Stomach (tissue), 9 donors: ENCODE data around the gene ZNF329. TPM values are rescaled to one million over a fixed set of nuclear protein-coding genes. Genes with fewer than 3 reads are reported as not detected.
"Not testable (repeated sequence)": the region's sequence is repeated elsewhere in the genome, so short reads cannot be mapped to it uniquely, and the experiment has no call there.

ENCODE experiments used
- DNase-seq, 2 donors: peaks; one replicate each; pipeline versions ENCODE4 v3.0.0 to v3.0.0-alpha.2; 2013 to 2019
- H3K27ac ChIP-seq, 5 donors: fragments of 200-600 bp in 4 of 5; sonication (generic) in 4 of 5; one replicate each; pipeline ENCODE4 v1.5.1; 2013 to 2019; ENCODE audit warnings: mild to moderate bottlenecking in 1 of 5, moderate library complexity in 1 of 5
- H3K27me3 ChIP-seq, 3 donors: fragments of 200-600 bp; sonication (generic); one replicate each; pipeline ENCODE4 v1.5.1; 2017 to 2019; ENCODE audit warnings: mixed run types in 1 of 3
- H3K36me3 ChIP-seq, 4 donors: fragments of 200-600 bp; sonication (generic); 1 replicate in 3 of 4; 2 replicates in 1 of 4; pipeline ENCODE4 v1.5.1; 2016 to 2019
- H3K4me1 ChIP-seq, 4 donors: fragments of 200-600 bp; sonication (generic); one replicate each; pipeline ENCODE4 v1.5.1; 2016 to 2019
- H3K4me3 ChIP-seq, 4 donors: fragments of 200-600 bp; sonication (generic) in 3 of 4; one replicate each; pipeline ENCODE4 v1.5.1; 2016 to 2019; ENCODE audit warnings: mild to moderate bottlenecking in 1 of 4
- H3K9me3 ChIP-seq, 4 donors: fragments of 200-600 bp; sonication (generic); one replicate each; pipeline ENCODE4 v1.5.1; 2016 to 2019
- EP300 ChIP-seq: sonication (generic); formaldehyde crosslinking; IDR thresholded peaks from one replicate; pipeline ENCODE4 v1.6.1; 2017; ENCODE audit warnings: antibody characterized with exemption
- POLR2A ChIP-seq, 4 donors: fragments of 450-650 bp; IDR thresholded peaks; one replicate each; pipeline ENCODE4 v1.6.1; 2016; ENCODE audit warnings: antibody characterized with exemption in 4 of 4, control low read depth in 2 of 4, mild to moderate bottlenecking in 1 of 4, moderate library complexity in 1 of 4
- POLR2AphosphoS5 ChIP-seq, 3 donors: sonication (generic); formaldehyde crosslinking; IDR thresholded peaks; one replicate each; pipeline ENCODE4 v1.6.1; 2016; ENCODE audit warnings: antibody characterized with exemption in 3 of 3
- WGBS, 5 donors: extraction: QIAGEN DNeasy Blood & Tissue Kit in 3 of 5; methylation state at CpG; one replicate each; pipeline versions ENCODE4 v1.1.5 to v1.1.7; 2013 to 2018; 5-methylcytosine and 5-hydroxymethylcytosine counted together
- intact Hi-C: fragments of 100-400 bp; cut with DNase I; formaldehyde crosslinking; loops from one replicate; pipeline ENCODE4 v1.15.1; 2023; ENCODE audit warnings: low total_unique reads
- polyA plus RNA-seq, 3 donors: library from polyadenylated mRNA; stranded (reverse); fragments of 200-250 nt; gene quantifications; one replicate each; pipeline ENCODE4 v1.2.3, GENCODE V29; 2013
- total RNA-seq, 5 donors: library from RNA; depleted of rRNA; stranded (reverse); fragments of >200 nt; gene quantifications; one replicate each; pipeline versions ENCODE4 v1.1.0 to v1.2.3, GENCODE V29; 2014 to 2016
- TF ChIP-seq, protein P1 (sequence below), 7 experiments: fragments of 450-650 bp in 4 of 7; fragments of 200-600 bp in 3 of 7; sonication (generic) in 3 of 7; IDR thresholded peaks; one replicate each; pipeline ENCODE4 v1.5.1; 2016 to 2019; ENCODE audit warnings: antibody characterized with exemption in 7 of 7, control low read depth in 2 of 7, mild to moderate bottlenecking in 1 of 7
- donor health status: healthy with polysubstance abuse.
- donor health status: Bipolar disorder and iron deficiency.
- donor health status: healthy.

The ZNF329 gene
- total and polyA plus RNA-seq, 8 donors, result 0.58 to 18.2 (median 4.2) TPM

DNA sequence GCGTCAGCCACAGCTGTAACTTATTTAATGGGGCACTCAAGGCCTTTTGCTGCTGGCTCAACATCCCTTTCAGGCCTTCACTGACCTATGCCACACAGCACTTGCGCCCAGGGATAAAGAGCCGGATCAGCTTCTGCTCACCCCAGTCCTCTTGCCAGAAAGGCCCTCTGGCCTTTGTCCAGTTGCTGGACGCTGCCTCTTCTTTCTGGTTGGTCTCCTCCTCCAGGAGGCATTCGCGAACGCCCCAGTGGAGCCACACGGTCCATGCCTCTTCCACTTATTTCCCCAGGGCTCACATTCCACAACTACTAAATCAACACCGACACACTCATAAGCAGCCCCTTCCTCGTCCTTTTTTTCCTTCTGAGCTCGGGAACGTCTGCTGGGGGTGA is 3.7 kb upstream of the ZNF329 start:
- Histone ChIP-seq H3K27ac (peak overlapping the region; percentile 86 to 94 (median 91)), H3K4me1 (peaks cover 20 to 53% (median 43%) of the 10 kb centered on the region in 4 donors), H3K27me3 (no peaks in the 10 kb centered on the region), H3K36me3 (no peaks in the 10 kb centered on the region), H3K9me3 (peaks cover 4 to 35% (median 19%) of the 10 kb centered on the region in 4 donors), H3K4me3 (peak overlapping the region; percentile 73 to 99 (median 80))
- DNase-seq, result peak; percentile 26 to 78
- intact Hi-C loops, result loop anchor here (10.0 kb wide), 1 partner anchor 139 kb away; no protein-coding TSS in a partner anchor
- whole genome bisulfite sequencing, 5 donors, result 5 to 10% (median 8%) methylated on average over 12 of the region's 12 CpGs
- TF ChIP-seq POLR2AphosphoS5 (IDR thresholded peaks at IDR 0.05) (no peak), POLR2A (IDR thresholded peaks at IDR 0.05) (no peak), EP300 (no peak)
- TF ChIP-seq, protein P1, sequence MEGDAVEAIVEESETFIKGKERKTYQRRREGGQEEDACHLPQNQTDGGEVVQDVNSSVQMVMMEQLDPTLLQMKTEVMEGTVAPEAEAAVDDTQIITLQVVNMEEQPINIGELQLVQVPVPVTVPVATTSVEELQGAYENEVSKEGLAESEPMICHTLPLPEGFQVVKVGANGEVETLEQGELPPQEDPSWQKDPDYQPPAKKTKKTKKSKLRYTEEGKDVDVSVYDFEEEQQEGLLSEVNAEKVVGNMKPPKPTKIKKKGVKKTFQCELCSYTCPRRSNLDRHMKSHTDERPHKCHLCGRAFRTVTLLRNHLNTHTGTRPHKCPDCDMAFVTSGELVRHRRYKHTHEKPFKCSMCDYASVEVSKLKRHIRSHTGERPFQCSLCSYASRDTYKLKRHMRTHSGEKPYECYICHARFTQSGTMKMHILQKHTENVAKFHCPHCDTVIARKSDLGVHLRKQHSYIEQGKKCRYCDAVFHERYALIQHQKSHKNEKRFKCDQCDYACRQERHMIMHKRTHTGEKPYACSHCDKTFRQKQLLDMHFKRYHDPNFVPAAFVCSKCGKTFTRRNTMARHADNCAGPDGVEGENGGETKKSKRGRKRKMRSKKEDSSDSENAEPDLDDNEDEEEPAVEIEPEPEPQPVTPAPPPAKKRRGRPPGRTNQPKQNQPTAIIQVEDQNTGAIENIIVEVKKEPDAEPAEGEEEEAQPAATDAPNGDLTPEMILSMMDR (IDR thresholded peaks at IDR 0.05), result no peak

DNA sequence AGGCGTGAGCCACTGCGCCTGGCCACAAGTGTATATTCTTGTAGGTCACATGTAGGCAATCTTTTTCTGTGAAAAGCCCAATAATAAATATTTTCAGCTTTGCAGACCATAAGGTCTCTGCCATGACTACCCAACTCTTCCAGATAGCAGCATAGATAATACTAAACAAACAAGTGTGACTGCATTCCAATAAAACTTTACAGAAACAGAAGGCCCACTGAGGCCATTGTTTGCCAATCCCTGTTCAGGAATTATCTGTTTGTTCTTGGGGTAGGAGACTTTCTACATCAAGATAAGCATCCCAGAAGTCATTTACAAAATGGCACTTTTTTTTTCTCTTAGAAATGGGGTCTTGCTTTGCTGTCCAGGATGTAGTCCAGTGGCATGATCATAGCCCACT is 2.8 kb upstream of the ZNF329 start:
- Histone ChIP-seq H3K27ac (no peak overlapping the region), H3K4me3 (peak overlapping the region in 1 of 4 donors; percentile 83), H3K9me3 (peaks cover 3 to 36% (median 18%) of the 10 kb centered on the region in 4 donors), H3K27me3 (no peaks in the 10 kb centered on the region), H3K4me1 (peaks cover 20 to 56% (median 44%) of the 10 kb centered on the region in 4 donors), H3K36me3 (no peaks in the 10 kb centered on the region)
- intact Hi-C loops, result loop anchor here (10.0 kb wide), 1 partner anchor 139 kb away; no protein-coding TSS in a partner anchor
- peak in 1 of 2 donors; percentile 4 for DNase-seq
- no peak for TF ChIP-seq POLR2AphosphoS5 (IDR thresholded peaks at IDR 0.05)
- no peak for TF ChIP-seq POLR2A (IDR thresholded peaks at IDR 0.05)
- TF ChIP-seq, protein P1 (IDR thresholded peaks at IDR 0.05), result no peak
- TF ChIP-seq EP300, result no peak
- 87 to 97% (median 88%) methylated on average over 2 of the region's 2 CpGs for WGBS, 5 donors

DNA sequence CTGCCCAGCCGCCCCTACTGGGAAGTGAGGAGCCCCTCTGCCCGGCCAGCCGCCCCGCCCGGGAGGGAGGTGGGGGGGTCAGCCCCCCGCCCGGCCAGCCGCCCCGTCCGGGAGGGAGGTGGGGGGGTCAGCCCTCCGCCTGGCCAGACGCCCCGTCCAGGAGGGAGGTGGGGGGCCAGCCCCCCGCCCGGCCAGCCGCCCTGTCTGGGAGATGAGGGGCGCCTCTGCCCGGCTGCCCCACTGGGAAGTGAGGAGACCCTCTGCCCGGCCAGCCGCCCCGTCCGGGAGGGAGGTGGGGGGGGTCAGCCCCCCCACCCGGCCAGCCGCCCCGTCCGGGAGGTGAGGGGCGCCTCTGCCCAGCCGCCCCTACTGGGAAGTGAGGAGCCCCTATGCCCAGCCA is 3.1 kb downstream of the ZNF329 start:
- DNase-seq, H3K27ac ChIP-seq, H3K4me3 ChIP-seq, H3K27me3 ChIP-seq, intact Hi-C loops: not testable (repeated sequence)
- peaks cover 5 to 25% (median 16%) of the 10 kb centered on the region in 4 donors for H3K36me3 ChIP-seq
- peaks cover 31 to 72% (median 51%) of the 10 kb centered on the region in 4 donors for H3K9me3 ChIP-seq
- 87 to 100% (median 98%) methylated on average over 2 to 24 of the region's 28 CpGs for WGBS, 5 donors
- H3K4me1 ChIP-seq, result peaks cover 5 to 29% (median 17%) of the 10 kb centered on the region in 4 donors

DNA sequence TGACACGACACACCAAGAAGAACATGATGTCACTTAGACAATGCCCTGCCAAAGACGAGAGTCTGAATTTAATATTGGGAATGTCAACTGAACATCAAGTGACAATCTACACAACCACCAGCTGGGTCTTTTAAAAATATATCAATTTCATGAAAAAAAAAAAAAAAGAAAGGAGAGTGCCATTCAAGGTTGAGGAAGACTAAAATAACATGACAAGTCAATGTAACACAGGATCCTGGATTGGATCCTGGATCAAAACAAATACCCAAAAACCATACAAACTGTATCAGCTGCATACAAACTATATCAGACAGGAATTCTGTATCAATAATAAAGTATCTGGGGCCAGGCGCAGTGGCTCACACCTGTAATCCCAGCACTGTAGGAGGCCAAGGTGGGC is 4.7 kb downstream of the ZNF329 start:
- Histone ChIP-seq H3K27ac (no peak overlapping the region), H3K9me3 (peaks cover 35 to 82% (median 64%) of the 10 kb centered on the region in 4 donors), H3K4me1 (peaks cover 5 to 17% (median 9%) of the 10 kb centered on the region in 4 donors), H3K4me3 (no peak overlapping the region), H3K36me3 (peaks cover 22 to 41% (median 32%) of the 10 kb centered on the region in 4 donors), H3K27me3 (no peaks in the 10 kb centered on the region)
- no peak for DNase-seq
- no peak for TF ChIP-seq EP300
- 95 to 99% (median 98%) methylated on average over 3 of the region's 3 CpGs for WGBS, 5 donors
- intact Hi-C loops, result no loop called here

DNA sequence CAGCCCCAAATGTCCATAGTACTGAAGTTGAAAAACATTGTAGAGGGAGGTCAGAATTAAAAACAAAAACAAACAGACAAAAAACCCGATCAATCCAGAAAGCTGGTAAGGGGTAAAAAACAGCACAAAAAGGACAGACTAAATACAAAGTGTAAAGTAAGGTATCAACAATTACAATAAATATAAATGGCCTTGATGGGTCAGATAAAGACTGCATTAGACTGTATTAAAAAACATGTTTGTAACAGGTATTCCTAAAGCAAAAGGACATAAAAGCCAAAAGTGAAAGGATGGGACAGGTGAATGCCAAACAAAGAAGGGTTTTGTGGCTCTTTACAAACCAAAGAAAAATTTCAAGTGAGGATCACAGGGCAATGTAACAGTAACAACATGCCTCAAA is 16.3 kb downstream of the ZNF329 start:
- 92 to 100% (median 97%) methylated on average over 1 of the region's 1 CpG for WGBS, 5 donors
- DNase-seq, result no peak
- no peak overlapping the region for H3K27ac ChIP-seq
- H3K9me3 ChIP-seq, result peaks cover 93 to 100% (median 100%) of the 10 kb centered on the region in 4 donors
- TF ChIP-seq POLR2A (IDR thresholded peaks at IDR 0.05) (no peak), EP300 (no peak), POLR2AphosphoS5 (IDR thresholded peaks at IDR 0.05) (no peak)
- TF ChIP-seq, protein P1 (IDR thresholded peaks at IDR 0.05), result no peak
- H3K27me3 ChIP-seq, result no peaks in the 10 kb centered on the region
- no peak overlapping the region for H3K4me3 ChIP-seq
- H3K4me1 ChIP-seq, result no peaks in the 10 kb centered on the region
- peaks cover 87 to 100% (median 100%) of the 10 kb centered on the region in 4 donors for H3K36me3 ChIP-seq
- intact Hi-C loops, result no loop called here
